Fibroblast of skin of back (primary cell): ENCODE data around the gene ARL15.
"Not testable (repeated sequence)": the region's sequence is repeated elsewhere in the genome, so short reads cannot be mapped to it uniquely, and the experiment has no call there.

Experiments used
- DNase-seq: peaks from one replicate; pipeline ENCODE4 v3.0.0-alpha.2; 2013

Gene ARL15

GRCh38 chr5:54018438-54018837 lies 291.9 kb downstream of the ARL15 start:
- DNase-seq = no peak

- no peak for DNase-seq
Observed at GRCh38 chr5:54017580-54017979, 292.8 kb downstream of the ARL15 start.

GRCh38 chr5:54013556-54014194 lies 296.7 kb downstream of the ARL15 start:
- DNase-seq = peak; percentile 85

- no peak for DNase-seq
Observed at GRCh38 chr5:54009828-54010227, 300.5 kb downstream of the ARL15 start.

DNA sequence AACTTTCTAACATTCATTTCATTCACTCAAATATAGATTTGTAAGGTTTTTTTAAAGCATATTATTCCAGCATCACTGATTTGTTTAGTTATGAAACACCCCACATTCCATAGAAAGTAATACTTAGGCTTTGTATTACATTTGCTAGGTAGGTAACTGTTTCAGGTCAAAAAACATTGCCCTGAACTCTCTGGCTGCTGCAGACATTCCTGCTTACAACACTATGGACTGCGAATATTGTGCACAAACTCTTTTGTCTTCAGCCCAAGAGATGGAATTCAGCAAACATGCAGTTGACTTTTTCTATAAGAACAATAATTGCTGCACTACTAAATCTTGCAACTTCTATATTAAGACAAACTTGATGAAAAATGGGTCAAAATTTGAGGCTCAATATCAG lies 301.0 kb downstream of the ARL15 start:
- DNase-seq = no peak

GRCh38 chr5:54007827-54008777 lies 302.3 kb downstream of the ARL15 start:
- peak; percentile 69 for DNase-seq

- no peak for DNase-seq
Observed at GRCh38 chr5:54004697-54005096, 305.7 kb downstream of the ARL15 start.

GRCh38 chr5:54002779-54003178 lies 307.6 kb downstream of the ARL15 start:
- no peak for DNase-seq

DNA sequence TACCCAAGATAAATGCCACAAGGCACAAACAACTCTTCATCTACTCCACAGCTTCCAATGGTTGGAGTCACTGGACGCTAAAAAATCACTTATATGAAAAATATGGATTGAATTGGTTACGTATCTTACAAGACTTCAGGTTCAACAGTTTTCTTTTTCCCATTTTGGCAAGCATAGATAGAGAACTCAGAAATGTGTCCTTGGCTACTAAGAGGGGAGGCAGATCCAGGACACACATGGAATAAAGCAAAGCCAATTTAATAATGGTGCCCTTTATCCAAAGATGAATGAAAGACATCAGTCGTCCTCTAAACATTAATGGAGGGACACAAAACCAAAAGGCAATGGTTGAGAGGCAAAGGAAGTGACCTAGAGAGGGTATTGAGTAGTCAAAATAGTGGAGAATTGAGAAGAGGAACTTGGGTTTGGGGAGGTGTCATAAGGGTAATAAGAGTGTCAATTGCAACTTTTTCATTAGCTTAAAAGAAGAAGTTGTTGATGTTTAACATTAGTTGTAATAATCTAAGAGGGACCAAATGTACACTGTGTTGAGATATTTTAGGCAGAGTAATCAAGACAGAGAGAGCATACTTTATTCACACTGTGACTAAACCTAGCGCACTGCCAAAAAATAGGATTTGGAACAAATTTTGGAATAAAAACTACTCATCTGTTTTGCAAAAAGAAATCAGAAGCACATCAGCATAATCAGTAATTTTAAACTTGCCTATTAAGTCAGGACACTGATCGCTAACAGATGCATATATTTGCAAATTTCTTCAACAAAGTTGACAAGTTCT lies 308.2 kb downstream of the ARL15 start:
- DNase-seq = no peak

DNA sequence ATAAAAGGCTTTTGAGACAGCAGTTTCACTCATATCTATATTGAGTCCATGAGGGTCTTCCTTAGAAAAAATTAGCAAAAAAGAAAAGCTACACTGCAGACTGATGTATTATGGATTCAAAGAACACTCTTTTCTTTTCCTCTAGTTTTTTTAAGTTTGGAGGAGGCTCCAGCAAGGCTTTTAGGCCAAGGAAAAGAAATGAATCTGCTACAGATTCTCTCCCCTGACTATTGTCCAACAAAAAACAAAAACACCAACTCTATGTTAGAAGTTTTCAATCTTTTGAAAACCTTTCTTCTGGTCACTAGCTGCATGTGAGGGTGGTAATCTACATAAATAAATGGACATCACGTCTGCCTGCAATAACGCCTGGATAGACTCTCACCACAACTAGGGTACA lies 310.4 kb downstream of the ARL15 start:
- no peak for DNase-seq

DNA sequence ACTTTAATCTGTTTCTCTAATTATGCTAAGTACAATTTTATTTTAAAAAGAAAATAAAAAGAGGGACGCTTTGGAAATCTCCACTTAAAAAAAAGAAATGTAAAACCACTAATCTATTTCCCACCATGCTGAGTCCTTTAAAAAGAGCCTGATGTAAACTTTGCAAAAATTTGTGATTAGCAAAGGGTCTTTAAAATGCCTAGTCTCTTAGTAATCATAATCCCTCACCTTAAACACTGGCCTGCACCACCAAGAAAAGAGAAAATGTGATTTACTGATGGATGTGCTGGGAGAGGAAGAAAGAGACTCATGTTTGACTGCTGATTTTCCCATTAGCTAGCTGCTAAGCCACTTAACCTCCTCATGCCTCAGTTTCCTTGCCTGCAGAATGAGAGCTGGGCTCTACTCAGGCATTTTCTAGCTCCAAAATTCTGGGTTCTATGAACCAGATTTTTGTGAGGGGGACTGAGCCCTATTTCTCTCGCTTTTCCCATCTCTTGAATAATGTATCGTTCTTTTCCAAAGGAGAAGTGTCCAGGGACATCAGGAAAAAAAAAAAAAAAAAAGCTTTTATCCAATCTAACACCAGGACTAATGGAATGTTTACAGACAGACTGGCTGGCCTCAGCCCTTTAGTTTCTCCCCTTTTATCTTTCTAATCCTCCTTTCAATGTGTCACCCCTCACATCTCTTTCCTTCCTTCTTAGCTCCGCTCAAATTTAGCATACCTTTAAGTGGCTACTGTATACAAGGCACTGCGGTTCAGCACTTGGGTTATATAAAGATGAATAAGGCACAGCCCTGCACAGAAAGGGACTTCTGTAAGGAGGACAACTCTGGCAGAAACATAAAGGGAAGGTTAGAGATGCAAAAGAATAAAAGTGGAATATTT lies 312.4 kb downstream of the ARL15 start:
- DNase-seq = no peak

GRCh38 chr5:53996008-53996407 lies 314.4 kb downstream of the ARL15 start:
- no peak for DNase-seq

DNA sequence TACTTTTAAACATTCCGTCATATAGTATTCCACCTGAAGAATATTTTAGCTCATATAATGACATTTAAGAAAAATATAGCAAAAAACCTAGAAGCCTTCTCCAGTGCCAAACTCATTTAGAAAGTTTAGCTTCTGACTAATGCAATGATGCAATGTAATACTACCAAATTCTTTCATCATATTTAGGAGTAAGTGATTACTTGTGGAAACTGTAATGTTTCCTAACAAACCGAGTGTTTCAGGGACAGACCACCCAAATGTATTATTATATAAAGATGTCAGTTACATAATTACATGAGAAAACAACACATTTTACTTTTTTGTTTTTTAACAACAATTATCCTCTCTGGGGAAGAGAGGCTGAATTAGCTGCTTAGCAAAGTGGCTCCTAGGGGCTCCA lies 316.2 kb downstream of the ARL15 start:
- peak; percentile 68 for DNase-seq

DNA sequence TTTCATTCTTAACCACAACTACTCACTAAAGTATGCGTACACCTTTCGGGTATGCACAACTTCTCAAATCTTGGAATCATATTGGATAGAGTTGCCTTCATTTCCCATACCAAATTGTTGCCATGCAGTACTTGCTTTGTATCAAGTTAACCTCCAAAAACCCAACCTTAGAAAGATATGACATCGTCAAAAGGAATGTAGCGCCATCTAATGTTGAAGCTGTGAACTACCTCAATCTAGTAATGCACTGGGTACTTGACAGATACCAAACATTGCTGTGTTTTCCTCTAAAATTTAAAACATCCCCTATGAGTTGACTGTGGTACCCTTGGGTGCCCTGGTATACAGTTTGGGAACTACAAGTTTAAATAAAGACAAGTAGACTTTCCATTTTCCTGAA lies 318.4 kb downstream of the ARL15 start:
- peak; percentile 10 for DNase-seq

GRCh38 chr5:53987101-53987500 lies 323.3 kb downstream of the ARL15 start:
- no peak for DNase-seq

DNA sequence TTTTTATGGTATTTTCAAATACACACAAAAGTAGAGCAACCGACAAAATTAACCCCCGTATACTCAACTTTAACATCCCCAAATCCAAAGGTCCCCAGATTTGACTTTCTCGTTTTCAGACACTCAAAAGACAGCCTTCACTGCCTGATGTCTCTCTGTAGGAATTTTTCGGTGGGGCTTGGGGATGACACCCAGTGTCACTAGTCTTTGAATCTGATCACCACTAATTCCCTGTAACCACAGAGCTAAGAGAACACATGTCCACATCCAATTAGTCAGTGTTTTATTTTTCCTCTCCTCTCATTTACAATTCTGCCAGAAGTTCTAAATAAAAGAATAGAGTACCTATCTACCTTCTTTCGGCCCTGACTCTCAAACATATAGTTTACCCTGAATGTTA lies 324.6 kb downstream of the ARL15 start:
- DNase-seq = no peak

DNA sequence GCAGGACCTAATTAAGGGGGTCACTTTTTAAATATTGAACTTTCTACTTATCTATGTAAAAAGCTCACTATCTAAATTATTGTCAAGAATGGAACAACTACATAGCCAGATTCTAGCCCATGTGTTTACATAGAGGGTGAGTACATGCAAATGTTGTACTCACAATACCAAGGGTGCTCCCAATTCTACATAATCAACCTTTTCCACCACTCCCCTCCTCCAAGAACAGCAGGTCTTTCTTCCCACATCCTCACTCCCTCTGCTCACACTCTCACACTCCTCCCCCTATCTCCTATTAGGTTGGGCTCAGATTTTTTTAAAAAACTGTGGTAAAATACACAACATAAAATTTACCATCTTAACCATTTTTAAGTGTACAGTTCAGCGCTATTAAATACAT lies 325.4 kb downstream of the ARL15 start:
- DNase-seq = no peak

DNA sequence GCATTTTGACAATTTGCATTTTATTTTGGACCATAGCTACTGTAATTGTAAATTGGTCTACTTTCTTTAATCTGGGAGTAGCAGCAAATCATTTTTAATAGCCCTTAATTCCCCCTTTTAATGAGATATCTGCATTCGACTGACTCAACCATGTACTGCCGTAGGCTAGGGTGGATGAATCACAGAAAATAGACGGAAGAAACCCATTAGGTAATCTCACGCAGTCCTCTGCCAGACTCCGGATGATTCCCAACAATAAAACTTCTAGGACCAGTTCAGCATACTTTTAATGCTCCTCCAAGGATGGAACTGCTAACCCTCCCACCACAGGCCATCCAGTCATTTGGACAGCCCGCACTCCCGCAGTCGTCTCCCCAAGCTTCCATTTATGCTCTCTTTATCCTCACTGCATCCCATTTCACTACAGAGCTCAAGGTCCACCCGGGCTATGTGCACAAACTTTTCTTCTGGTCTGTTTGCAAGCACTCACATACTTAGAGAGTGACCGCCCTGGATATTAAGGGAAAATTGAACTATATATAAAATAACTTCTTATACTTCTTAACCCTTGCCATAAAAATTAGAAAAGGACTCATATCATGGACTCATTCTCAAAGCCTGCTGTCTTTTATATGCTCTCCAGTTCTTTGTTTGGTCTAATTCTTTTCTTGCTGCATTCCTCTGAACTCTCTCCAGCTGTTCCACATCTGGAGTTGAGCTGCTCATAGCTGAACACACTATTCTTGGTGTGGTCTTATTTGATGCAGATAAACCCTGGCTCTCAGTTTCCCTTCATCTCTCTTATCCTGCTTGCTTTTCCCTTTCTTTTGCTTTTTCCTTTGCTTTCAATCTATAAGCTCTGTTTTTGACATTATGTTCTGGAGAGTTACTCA lies 326.6 kb downstream of the ARL15 start:
- no peak for DNase-seq

DNA sequence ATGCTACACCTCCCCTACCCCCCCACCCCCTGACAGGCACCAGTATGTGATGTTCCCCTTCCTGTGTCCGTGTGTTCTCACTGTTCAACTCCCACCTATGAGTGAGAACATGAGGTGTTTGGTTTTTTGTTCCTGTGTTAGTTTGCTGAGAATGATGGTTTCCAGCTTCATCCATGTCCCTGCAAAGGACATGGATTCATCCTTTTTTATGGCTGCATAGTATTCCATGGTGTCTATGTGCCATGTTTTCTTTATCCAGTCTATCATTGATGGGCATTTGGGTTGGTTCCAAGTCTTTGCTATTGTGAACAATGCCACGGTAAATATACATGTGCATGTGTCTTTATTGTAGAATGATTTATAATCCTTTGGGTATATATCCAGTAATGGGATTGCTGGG lies 328.1 kb downstream of the ARL15 start:
- not testable (repeated sequence) for DNase-seq

GRCh38 chr5:53980061-53980460 lies 330.3 kb downstream of the ARL15 start:
- DNase-seq = no peak

DNA sequence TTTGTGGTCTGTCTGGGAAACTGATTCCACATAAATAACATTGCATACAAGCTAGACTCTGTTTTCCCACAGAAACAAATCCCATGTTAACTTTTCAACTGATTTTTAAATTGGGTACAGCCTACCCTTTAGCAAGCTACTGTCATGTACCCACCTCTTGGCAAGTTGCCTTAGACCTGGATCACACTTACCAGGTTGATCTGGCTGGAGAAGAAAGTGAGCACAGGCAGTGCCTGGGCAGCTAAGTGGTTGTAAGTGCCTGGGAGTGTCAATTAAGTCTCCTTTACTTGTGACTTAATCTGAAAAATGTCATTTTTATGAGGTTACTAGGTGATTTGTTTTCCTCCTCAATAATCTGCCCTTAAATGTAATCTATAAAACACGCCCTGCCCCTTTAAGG lies 336.4 kb downstream of the ARL15 start:
- DNase-seq = no peak
